ENCODE data around the gene APOL6.

GRCh38 chr22:35619336-35620094 is 28.7 kb upstream of the APOL6 start:
- TF ChIP-seq CTCF (IDR thresholded peaks at IDR 0.05) (no peak), POLR2A (IDR thresholded peaks at IDR 0.05) (no peak)
